Measurements from ENCODE around the gene GNB5.

- TF ChIP-seq EZH2 (IDR thresholded peaks at IDR 0.05; ENCODE audit: low read depth) (no peak), CTCF (conservative IDR thresholded peaks at IDR 0.05) (no peak)
Measured at GRCh38 chr15:52071570-52071969, 119.6 kb downstream of the GNB5 start.
